Caki2 (cell line): ENCODE data around the gene ANKRD11. TPM values are rescaled to one million over a fixed set of nuclear protein-coding genes. Genes with fewer than 3 reads are reported as not detected.
"Not testable (repeated sequence)": the region's sequence is repeated elsewhere in the genome, so short reads cannot be mapped to it uniquely, and the experiment has no call there.

Source experiments
- DNase-seq: peaks from one replicate; pipeline ENCODE4 v3.0.0-alpha.2; 2015; ENCODE audit warnings: low read depth
- in situ Hi-C: cut with HindIII; loops from 2 replicates; pipeline ENCODE4 v1.10.0; 2016; ENCODE audit warnings: low sequenced_read_pairs, low pct_unique_long_range_greater_than_20kb, mixed read lengths
- total RNA-seq: library from RNA; depleted of rRNA; stranded (reverse); fragments of >200 nt; shearing (Covaris generic); gene quantifications from 2 replicates; pipeline ENCODE4 v1.2.3, GENCODE V29; 2014; ENCODE audit warnings: low replicate concordance

Gene ANKRD11
- total RNA-seq, 1 experiment from 2014 or later, result 56.3 TPM

DNA sequence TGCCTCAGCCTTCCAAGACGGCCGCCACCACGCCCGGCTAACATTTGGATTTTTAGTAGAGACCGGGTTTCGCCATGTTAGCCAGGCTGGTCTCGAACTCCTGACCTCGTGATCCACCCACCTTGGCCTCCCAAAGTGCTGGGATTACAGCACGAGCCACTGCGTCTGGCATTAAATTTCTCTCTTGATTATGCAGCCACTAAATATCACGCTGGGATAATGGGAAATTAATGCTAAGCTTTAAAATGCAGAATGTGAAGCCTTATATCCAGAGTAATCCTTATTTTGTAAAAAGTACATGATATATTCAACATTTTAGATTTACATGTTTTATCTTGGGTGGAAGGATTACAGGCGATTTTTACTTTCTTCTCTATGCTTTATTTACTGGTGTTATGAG lies 89.2 kb downstream of the ANKRD11 start:
- in situ Hi-C loops, result no loop called here
- DNase-seq, result no peak

DNA sequence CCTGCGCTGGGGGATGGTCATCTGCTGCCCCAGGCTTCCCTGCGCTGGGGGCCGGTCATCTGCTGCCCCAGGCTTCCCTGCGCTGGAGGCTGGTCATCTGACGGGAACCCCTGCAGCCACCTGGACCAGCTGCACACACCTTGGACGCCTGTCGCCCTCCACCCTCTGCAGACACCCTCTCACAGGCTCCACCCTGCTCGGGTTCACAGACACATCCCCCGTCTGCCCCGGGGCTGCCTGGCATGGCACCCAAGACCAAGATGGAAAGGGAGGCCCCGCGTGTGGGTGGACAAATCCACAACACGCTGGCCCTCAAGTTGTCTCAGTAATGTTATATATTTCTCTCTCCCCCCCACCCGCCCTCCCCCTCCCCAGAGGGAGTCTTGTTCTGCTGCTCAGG lies 89.6 kb downstream of the ANKRD11 start:
- in situ Hi-C loops, result no loop called here
- DNase-seq, result no peak

GRCh38 chr16:89398924-89399323 lies 91.4 kb downstream of the ANKRD11 start:
- no peak for DNase-seq
- in situ Hi-C loops, result no loop called here

GRCh38 chr16:89397331-89397861 lies 93.0 kb downstream of the ANKRD11 start:
- in situ Hi-C loops, result no loop called here
- no peak for DNase-seq

GRCh38 chr16:89396156-89396555 lies 94.2 kb downstream of the ANKRD11 start:
- DNase-seq, result no peak
- in situ Hi-C loops, result no loop called here

GRCh38 chr16:89395150-89396142 lies 94.9 kb downstream of the ANKRD11 start:
- peak; percentile 88 for DNase-seq
- in situ Hi-C loops, result no loop called here

GRCh38 chr16:89393738-89394406 lies 96.5 kb downstream of the ANKRD11 start:
- no peak for DNase-seq
- in situ Hi-C loops, result no loop called here

GRCh38 chr16:89392881-89393737 lies 97.3 kb downstream of the ANKRD11 start:
- no peak for DNase-seq
- in situ Hi-C loops, result no loop called here

GRCh38 chr16:89390224-89390583 lies 100.2 kb downstream of the ANKRD11 start:
- DNase-seq, in situ Hi-C loops: not testable (repeated sequence)

DNA sequence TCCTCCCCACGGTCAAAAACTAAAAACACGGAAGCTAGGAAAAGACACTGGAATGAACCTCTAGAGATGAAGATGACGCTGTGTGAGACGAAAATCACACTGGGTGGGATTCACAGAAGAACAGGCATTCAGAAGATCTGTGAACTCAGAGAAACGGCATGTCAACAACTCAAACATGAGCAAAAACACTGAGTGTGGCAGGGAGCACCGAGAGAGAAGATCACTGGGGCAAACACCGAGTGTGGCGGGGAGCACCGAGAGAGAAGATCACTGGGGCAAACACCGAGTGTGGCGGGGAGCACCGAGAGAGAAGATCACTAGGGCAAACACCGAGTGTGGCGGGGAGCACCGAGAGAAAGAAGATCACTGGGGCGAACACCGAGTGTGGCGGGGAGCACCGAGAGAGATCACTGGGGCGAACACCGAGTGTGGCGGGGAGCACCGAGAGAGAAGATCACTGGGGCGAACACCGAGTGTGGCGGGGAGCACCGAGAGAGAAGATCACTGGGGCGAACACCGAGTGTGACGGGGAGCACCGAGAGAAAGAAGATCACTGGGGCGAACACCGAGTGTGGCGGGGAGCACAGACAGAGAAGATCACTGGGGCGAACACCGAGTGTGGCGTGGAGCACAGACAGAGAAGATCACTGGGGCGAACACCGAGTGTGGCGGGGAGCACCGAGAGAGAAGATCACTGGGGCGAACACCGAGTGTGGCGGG lies 100.7 kb downstream of the ANKRD11 start:
- in situ Hi-C loops, DNase-seq: not testable (repeated sequence)

DNA sequence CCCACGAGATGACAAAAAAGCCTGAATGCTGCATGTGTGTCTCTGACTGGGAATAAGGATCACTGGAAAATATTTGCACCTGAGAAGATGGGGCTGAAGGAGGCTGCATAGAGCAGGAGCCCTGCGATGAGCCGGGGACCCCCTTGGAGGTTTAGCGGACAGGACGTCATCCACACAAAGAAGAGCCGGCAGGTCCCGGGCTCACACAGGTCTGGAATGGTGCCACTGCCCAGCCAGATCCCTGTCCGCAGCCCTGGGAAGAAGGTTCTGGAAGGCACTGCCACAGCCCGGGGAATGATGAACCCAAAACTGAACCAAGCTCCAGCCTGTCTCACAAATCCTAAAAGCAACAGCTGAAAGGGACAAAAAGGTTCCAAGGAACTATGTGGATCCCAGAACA lies 101.8 kb downstream of the ANKRD11 start:
- in situ Hi-C loops, result no loop called here
- DNase-seq, result no peak

GRCh38 chr16:89386306-89387185 lies 103.8 kb downstream of the ANKRD11 start:
- no peak for DNase-seq
- in situ Hi-C loops, result no loop called here

DNA sequence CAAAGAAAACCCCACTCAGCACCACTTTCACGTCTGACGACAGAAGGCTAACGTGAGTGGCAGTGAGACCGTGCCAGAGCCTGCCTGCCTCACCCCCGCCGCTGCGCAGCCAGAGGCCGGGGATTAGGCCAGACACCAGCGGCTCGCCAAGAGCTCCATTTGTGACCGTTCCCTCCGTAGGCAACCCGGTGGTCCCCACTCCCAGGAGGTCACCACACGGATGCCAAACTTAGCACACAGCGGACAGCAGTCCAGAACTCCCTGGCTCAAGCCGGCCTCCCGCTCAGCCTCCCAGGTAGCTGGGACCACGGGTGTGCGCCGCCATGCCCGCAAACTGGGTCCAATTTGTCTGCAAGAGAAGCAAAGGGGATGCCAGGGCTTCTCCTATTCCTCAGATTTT lies 104.6 kb downstream of the ANKRD11 start:
- no peak for DNase-seq
- in situ Hi-C loops, result no loop called here

DNA sequence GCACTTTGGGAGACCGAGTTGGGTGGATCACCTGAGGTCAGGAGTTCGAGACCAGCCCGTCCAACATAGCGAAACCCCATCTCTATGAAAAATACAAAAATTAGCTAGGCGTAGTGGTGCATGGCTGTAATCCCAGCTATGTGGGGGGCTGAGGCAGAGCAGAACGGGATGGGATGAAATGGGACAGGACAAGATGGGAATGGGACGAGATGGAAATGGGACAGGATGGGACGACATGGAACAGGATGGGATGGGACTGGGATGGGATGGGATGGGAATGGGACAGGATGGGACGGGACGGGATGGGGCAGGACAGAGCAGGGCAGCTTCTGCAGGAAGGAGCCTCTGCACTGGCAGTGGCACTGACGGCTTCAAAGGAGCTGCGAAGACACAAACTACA lies 106.1 kb downstream of the ANKRD11 start:
- in situ Hi-C loops, result no loop called here

GRCh38 chr16:89383095-89384003 lies 107.0 kb downstream of the ANKRD11 start:
- in situ Hi-C loops, result no loop called here
- peak; percentile 26 for DNase-seq

More for the DNA sequence above, 106.1 kb downstream of the ANKRD11 start:
- DNase-seq, result no peak

- in situ Hi-C loops, DNase-seq: not testable (repeated sequence)
These were observed 107.8 kb downstream of the ANKRD11 start for GRCh38 chr16:89382555-89382954.
